SH-SY5Y (cell line): ENCODE measurements around the gene MARK2.

Experiments used
- GATA2 ChIP-seq: IDR thresholded peaks from 2 replicates; pipeline ENCODE4 v1.6.1; 2011; ENCODE audit warnings: mild to moderate bottlenecking, low read depth, low read length
- GATA3 ChIP-seq: IDR thresholded peaks from 2 replicates; pipeline ENCODE4 v1.6.1; 2011; ENCODE audit warnings: low read depth, mild to moderate bottlenecking, low read length, moderate library complexity

GRCh38 chr11:63847363-63847762 lies 8.5 kb downstream of the MARK2 start:
- no peak for TF ChIP-seq GATA3
- TF ChIP-seq GATA2, result no peak
